ENCODE results near the gene CERKL.
A peak's percentile ranks its signal among the peaks of the same experiment; 100 is the strongest.

Gene CERKL

GRCh38 chr2:181679544-181679979 is 22.7 kb upstream of the CERKL start:
- no peak for TF ChIP-seq REST (IDR thresholded peaks at IDR 0.05; ENCODE audit: low read depth)
- no peak for TF ChIP-seq YY1 (IDR thresholded peaks at IDR 0.05; ENCODE audit: low read depth)
- no peak for TF ChIP-seq USF1 (IDR thresholded peaks at IDR 0.05)
- no peak for TF ChIP-seq TCF12 (IDR thresholded peaks at IDR 0.05; ENCODE audit: low read depth)
- TF ChIP-seq CEBPB (IDR thresholded peaks at IDR 0.05): no peak
- no peak for TF ChIP-seq MAX (IDR thresholded peaks at IDR 0.05)
- TF ChIP-seq CREB1 (IDR thresholded peaks at IDR 0.05; ENCODE audit: low read depth): no peak
- no peak for TF ChIP-seq EP300 (IDR thresholded peaks at IDR 0.05; ENCODE audit: borderline replicate concordance)
- TF ChIP-seq EGR1 (IDR thresholded peaks at IDR 0.05): no peak
- no peak for TF ChIP-seq FOXM1 (IDR thresholded peaks at IDR 0.05; ENCODE audit: borderline replicate concordance, low read depth)
- TF ChIP-seq NFIC (IDR thresholded peaks at IDR 0.05): no peak
- no peak for TF ChIP-seq TAF1 (IDR thresholded peaks at IDR 0.05; ENCODE audit: low read depth)
- TF ChIP-seq ZBTB7A (IDR thresholded peaks at IDR 0.05; ENCODE audit: low read depth): no peak
- no peak for TF ChIP-seq TEAD4 (IDR thresholded peaks at IDR 0.05)
- TF ChIP-seq RAD21 (IDR thresholded peaks at IDR 0.05; ENCODE audit: low read depth): no peak

- TF ChIP-seq USF1 (IDR thresholded peaks at IDR 0.05) (no peak), FOXM1 (IDR thresholded peaks at IDR 0.05; ENCODE audit: borderline replicate concordance, low read depth) (no peak), EP300 (IDR thresholded peaks at IDR 0.05; ENCODE audit: borderline replicate concordance) (no peak), MAX (IDR thresholded peaks at IDR 0.05) (no peak), TCF12 (IDR thresholded peaks at IDR 0.05; ENCODE audit: low read depth) (no peak), REST (IDR thresholded peaks at IDR 0.05; ENCODE audit: low read depth) (no peak), EGR1 (IDR thresholded peaks at IDR 0.05) (no peak)
Measured at GRCh38 chr2:181678861-181679543, 22.1 kb upstream of the CERKL start.

- peak; percentile 97 for TF ChIP-seq REST (IDR thresholded peaks at IDR 0.05; ENCODE audit: low read depth)
- TF ChIP-seq TEAD4 (IDR thresholded peaks at IDR 0.05): no peak
- 0 out of 2 replicates have a peak, but pooled peaks have one; percentile 25 for TF ChIP-seq YY1 (IDR thresholded peaks at IDR 0.05; ENCODE audit: low read depth)
- TF ChIP-seq TCF12 (IDR thresholded peaks at IDR 0.05; ENCODE audit: low read depth): no peak
- no peak for TF ChIP-seq CREB1 (IDR thresholded peaks at IDR 0.05; ENCODE audit: low read depth)
Measured at GRCh38 chr2:181677912-181678586, 21.1 kb upstream of the CERKL start.

GRCh38 chr2:181675254-181675653 is 18.3 kb upstream of the CERKL start:
- TF ChIP-seq TEAD4 (IDR thresholded peaks at IDR 0.05) (0 out of 2 replicates have a peak, but pooled peaks have one; percentile 22), EGR1 (IDR thresholded peaks at IDR 0.05) (no peak)

- no peak for TF ChIP-seq RAD21 (IDR thresholded peaks at IDR 0.05; ENCODE audit: low read depth)
Measured at GRCh38 chr2:181674461-181674860, 17.6 kb upstream of the CERKL start.
